Endothelial cell of umbilical vein (primary cell): ENCODE data around the gene CUEDC2. TPM values are rescaled to one million over a fixed set of nuclear protein-coding genes. Genes with fewer than 3 reads are reported as not detected.

ENCODE experiments used
- BruUV-seq: library from RNA; stranded (reverse); fragments of 400-500 nt; replicated peaks from 2 replicates; lab custom pipeline; 2021; lab: Mats Ljungman, UMichigan
- CTCF ChIA-PET: fragments of 300-600, 350-600 bp; sonication (Branson Sonifier 250); formaldehyde crosslinking; loops from one replicate; lab custom pipeline; 2021; ENCODE audit warnings: antibody characterized with exemption, inconsistent platforms; lab: Charles Lee
- POLR2A ChIA-PET: fragments of 300-600, 350-600 bp; sonication (Branson Sonifier 250); formaldehyde crosslinking; loops from one replicate; lab custom pipeline; 2021; ENCODE audit warnings: antibody characterized with exemption, inconsistent platforms; lab: Charles Lee
- DNase-seq: peaks from one replicate; pipeline ENCODE4 v3.0.0-alpha.2; 2011; ENCODE audit warnings: low read depth, low spot score
- FAIRE-seq: peaks from 2 replicates; lab custom pipeline; 2011; peaks lifted over from hg19 to GRCh38; lab: Jason Lieb, UNC
- H2AFZ ChIP-seq: 2 replicates; pipeline ENCODE4 v1.6.0; 2012; ENCODE audit warnings: low read depth, low read length, control low read depth, inconsistent platforms
- H3K27ac ChIP-seq: 2 replicates; pipeline ENCODE4 v1.5.1; 2011; ENCODE audit warnings: low read depth, mild to moderate bottlenecking, control low read depth, low read length, moderate library complexity; ENCODE audit not compliant: insufficient read depth
- H3K27me3 ChIP-seq, 2 experiments: 2 replicates each; pipeline versions ENCODE4 v1.6.0 to v1.6.1; 2011; ENCODE audit warnings: low read length in 2 of 2, mixed read lengths in 1 of 2; ENCODE audit not compliant: control insufficient read depth in 2 of 2, insufficient read depth in 2 of 2
- H3K36me3 ChIP-seq, 2 experiments: 2 replicates in 1 of 2; 3 replicates in 1 of 2; pipeline ENCODE4 v1.5.1; 2011; ENCODE audit warnings: low read length in 2 of 2, mild to moderate bottlenecking in 1 of 2, moderate library complexity in 1 of 2; ENCODE audit not compliant: control insufficient read depth in 2 of 2, insufficient read depth in 2 of 2; ENCODE audit errors: extremely low read depth in 1 of 2
- H3K4me1 ChIP-seq: 3 replicates; pipeline ENCODE4 v1.5.1; 2011; ENCODE audit warnings: mild to moderate bottlenecking, low read length; ENCODE audit not compliant: control insufficient read depth, insufficient read depth; ENCODE audit errors: extremely low read depth
- H3K4me2 ChIP-seq: 2 replicates; pipeline ENCODE4 v1.6.1; 2011; ENCODE audit warnings: low read length, control low read depth, mixed read lengths; ENCODE audit not compliant: insufficient read depth
- H3K4me3 ChIP-seq, 3 experiments: fragments of 200-600 bp in 1 of 3; sonication (generic), shearing (Covaris generic) in 1 of 3; replicated peaks in 1 of 3; 2 replicates each; pipeline ENCODE4 v1.5.1; 2011 to 2016; ENCODE audit warnings: control low read depth in 3 of 3, low read length in 3 of 3, mild to moderate bottlenecking in 2 of 3, inconsistent platforms in 1 of 3, low read depth in 1 of 3, moderate library complexity in 1 of 3; ENCODE audit not compliant: insufficient read depth in 1 of 3
- H3K79me2 ChIP-seq: 2 replicates; pipeline ENCODE4 v1.6.0; 2012; ENCODE audit warnings: low read length, inconsistent platforms; ENCODE audit not compliant: control insufficient read depth, insufficient read depth
- H3K9ac ChIP-seq: replicated peaks from 2 replicates; pipeline ENCODE3; 2011; ENCODE audit warnings: low read length, control low read depth; ENCODE audit not compliant: insufficient read depth; ENCODE audit errors: extremely low read depth
- H3K9me1 ChIP-seq: replicated peaks from 3 replicates; pipeline ENCODE4 v1.6.0; 2011; ENCODE audit warnings: mild to moderate bottlenecking, low read length; ENCODE audit not compliant: control insufficient read depth, insufficient read depth; ENCODE audit errors: extremely low read depth
- H3K9me3 ChIP-seq: replicated peaks from 2 replicates; pipeline ENCODE4 v1.5.1; 2012; ENCODE audit warnings: low read length, inconsistent platforms; ENCODE audit not compliant: control insufficient read depth, insufficient read depth
- H4K20me1 ChIP-seq: replicated peaks from 2 replicates; pipeline ENCODE3; 2011; ENCODE audit warnings: mild to moderate bottlenecking, low read length; ENCODE audit not compliant: control insufficient read depth, insufficient read depth; ENCODE audit errors: extremely low read depth
- EZH2 ChIP-seq: IDR thresholded peaks from 2 replicates; pipeline ENCODE4 v1.6.1; 2012; ENCODE audit warnings: borderline replicate concordance, low read depth, mild to moderate bottlenecking, moderate library complexity, low read length, inconsistent platforms; ENCODE audit not compliant: severe bottlenecking
- GATA2 ChIP-seq: IDR thresholded peaks from 2 replicates; pipeline ENCODE4 v1.7.0; 2011; ENCODE audit warnings: low read depth, mild to moderate bottlenecking, moderate library complexity, mixed read lengths, low read length; ENCODE audit not compliant: insufficient read length, insufficient read depth
- JUN ChIP-seq: IDR thresholded peaks from 2 replicates; pipeline ENCODE4 v1.6.1; 2011; ENCODE audit warnings: borderline replicate concordance, low read depth; ENCODE audit not compliant: insufficient read length, insufficient read depth
- POLR2AphosphoS5 ChIP-seq: IDR thresholded peaks from 2 replicates; pipeline ENCODE4 v1.6.1; 2012; ENCODE audit warnings: low read depth, mild to moderate bottlenecking, control low read depth, low read length, moderate library complexity; ENCODE audit not compliant: insufficient read depth
- dilution Hi-C: fragments of 300-500 bp; cut with MboI; formaldehyde crosslinking; loops from one replicate; pipeline ENCODE4 v1.15.0; 2019; ENCODE audit warnings: low sequenced_read_pairs; ENCODE audit not compliant: extremely low pct_ligation_motif_present
- intact Hi-C: fragments of 100-400 bp; cut with micrococcal nuclease; formaldehyde crosslinking; loops from one replicate; pipeline ENCODE4 v1.10.0; 2022
- polyA plus RNA-seq, 4 experiments: library from polyadenylated mRNA; depleted of rRNA in 3 of 4; stranded (reverse) in 3 of 4; unstranded in 1 of 4; fragments of >200 nt; gene quantifications; 2 replicates each; pipeline versions ENCODE4 v1.2.1 to v1.2.3, GENCODE V29; 2011 to 2012; ENCODE audit warnings: missing spikeins in 1 of 4
- total RNA-seq: library from RNA; stranded (reverse); gene quantifications from 2 replicates; pipeline ENCODE4 v1.2.3, GENCODE V29; 2021
- TF ChIP-seq, protein P1 (sequence below): IDR thresholded peaks from 2 replicates; pipeline ENCODE4 v1.6.1; 2011; ENCODE audit not compliant: insufficient read depth, insufficient read length
- TF ChIP-seq, protein P2 (sequence below), 2 donors: IDR thresholded peaks; 1 replicate in 1 of 2; 2 replicates in 1 of 2; pipeline ENCODE4 v1.5.1; 2011; ENCODE audit warnings: low read length in 2 of 2, mild to moderate bottlenecking in 2 of 2, moderate library complexity in 2 of 2, control low read depth in 1 of 2, inconsistent platforms in 1 of 2, low read depth in 1 of 2; ENCODE audit not compliant: insufficient read depth in 1 of 2; ENCODE audit errors: extremely low read depth in 1 of 2

The CUEDC2 gene
- total and polyA plus RNA-seq, 2 donors (not counting 3 experiments of a cell fraction or from before 2014, with no cell fraction given), result 61.5 to 96.7 TPM

DNA sequence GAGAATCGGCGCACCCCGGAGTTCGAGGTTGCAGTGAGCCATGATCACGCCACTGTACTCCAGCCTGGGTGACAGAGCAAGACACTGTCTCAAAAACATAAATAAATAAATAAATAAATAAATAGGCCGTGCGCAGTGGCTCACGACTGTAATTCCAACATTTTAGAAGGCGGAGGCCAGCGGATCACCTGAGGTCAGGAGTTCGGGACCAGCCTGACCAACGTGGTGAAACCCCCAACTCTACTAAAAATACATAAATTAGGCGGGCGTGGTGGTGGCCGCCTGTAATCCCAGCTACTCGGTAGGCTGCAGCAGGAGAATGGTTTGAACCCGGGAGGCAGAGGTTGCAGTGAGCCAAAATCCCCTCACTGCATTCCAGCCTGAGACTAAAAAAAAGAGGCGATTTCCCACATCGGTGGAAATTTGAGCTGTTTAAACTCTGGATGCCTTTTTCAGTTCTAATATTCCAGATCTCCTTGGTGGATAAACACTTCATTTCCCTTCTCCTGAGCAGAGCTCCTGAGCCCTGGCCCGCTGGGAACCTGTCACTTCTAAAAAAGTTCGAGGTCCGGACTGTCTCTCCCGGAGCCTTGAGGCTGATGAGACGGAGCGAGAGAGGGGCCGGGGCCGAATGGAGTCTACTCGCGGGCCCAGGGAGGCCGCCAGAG, 38.8 kb downstream of the CUEDC2 start:
- no peaks in the 10 kb centered on the region for H4K20me1 ChIP-seq
- FAIRE-seq (no peak), DNase-seq (no peak)
- H3K36me3 ChIP-seq, result peaks cover 0 to 11% of the 10 kb centered on the region in 2 experiments
- dilution Hi-C loops, result no loop called here
- peaks cover 6% of the 10 kb centered on the region in 2 experiments for H3K27me3 ChIP-seq
- ChIA-PET CTCF (interaction anchor here (0.7 to 9.2 kb wide), 16 partner anchors 10 to 276 kb away, joined by 3 to 168 read pairs (median 6); partner anchors contain the start of genes ACTR1A and FBXL15), POLR2A (interaction anchor here (0.6 kb wide), 1 partner anchor 250 kb away, joined by 5 read pairs; no protein-coding TSS in a partner anchor)
- H3K4me1 ChIP-seq, result peaks cover 14% of the 10 kb centered on the region
- TSS peak; percentile 78 for BruUV-seq
- H3K4me2 ChIP-seq, result peak overlapping the region; percentile 44
- no peaks in the 10 kb centered on the region for H3K9me1 ChIP-seq
- H3K4me3 ChIP-seq, result peak overlapping the region; percentile 4 to 60 (median 53)
- TF ChIP-seq EZH2, result no peak
- TF ChIP-seq, protein P1, sequence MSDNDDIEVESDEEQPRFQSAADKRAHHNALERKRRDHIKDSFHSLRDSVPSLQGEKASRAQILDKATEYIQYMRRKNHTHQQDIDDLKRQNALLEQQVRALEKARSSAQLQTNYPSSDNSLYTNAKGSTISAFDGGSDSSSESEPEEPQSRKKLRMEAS, result no peak
- TF ChIP-seq GATA2, result no peak
- TF ChIP-seq POLR2AphosphoS5, result no peak
- no peak for TF ChIP-seq JUN
- TF ChIP-seq, protein P2, sequence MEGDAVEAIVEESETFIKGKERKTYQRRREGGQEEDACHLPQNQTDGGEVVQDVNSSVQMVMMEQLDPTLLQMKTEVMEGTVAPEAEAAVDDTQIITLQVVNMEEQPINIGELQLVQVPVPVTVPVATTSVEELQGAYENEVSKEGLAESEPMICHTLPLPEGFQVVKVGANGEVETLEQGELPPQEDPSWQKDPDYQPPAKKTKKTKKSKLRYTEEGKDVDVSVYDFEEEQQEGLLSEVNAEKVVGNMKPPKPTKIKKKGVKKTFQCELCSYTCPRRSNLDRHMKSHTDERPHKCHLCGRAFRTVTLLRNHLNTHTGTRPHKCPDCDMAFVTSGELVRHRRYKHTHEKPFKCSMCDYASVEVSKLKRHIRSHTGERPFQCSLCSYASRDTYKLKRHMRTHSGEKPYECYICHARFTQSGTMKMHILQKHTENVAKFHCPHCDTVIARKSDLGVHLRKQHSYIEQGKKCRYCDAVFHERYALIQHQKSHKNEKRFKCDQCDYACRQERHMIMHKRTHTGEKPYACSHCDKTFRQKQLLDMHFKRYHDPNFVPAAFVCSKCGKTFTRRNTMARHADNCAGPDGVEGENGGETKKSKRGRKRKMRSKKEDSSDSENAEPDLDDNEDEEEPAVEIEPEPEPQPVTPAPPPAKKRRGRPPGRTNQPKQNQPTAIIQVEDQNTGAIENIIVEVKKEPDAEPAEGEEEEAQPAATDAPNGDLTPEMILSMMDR (IDR thresholded peaks at IDR 0.05; ENCODE audit: extremely low read depth in 1 of 2, insufficient read depth in 1 of 2, low read depth in 1 of 2, low read length in 2 of 2), result peak; percentile 92 to 96
- no peaks in the 10 kb centered on the region for H3K9me3 ChIP-seq
- intact Hi-C loops, result loop anchor here (1.0 to 2.0 kb wide), 5 partner anchors 29 to 319 kb away; partner anchors contain the start of gene NOLC1
- peak overlapping the region; percentile 65 for H2AFZ ChIP-seq
- peak overlapping the region; percentile 87 for H3K27ac ChIP-seq
- H3K79me2 ChIP-seq, result no peaks in the 10 kb centered on the region
- H3K9ac ChIP-seq, result peak overlapping the region; percentile 81
